Stomach (tissue), 4 donors: ENCODE measurements around the gene RACGAP1.

Source experiments
- CTCF ChIP-seq, 7 experiments: fragments of 450-650 bp in 4 of 7; fragments of 200-600 bp in 3 of 7; sonication (generic) in 3 of 7; IDR thresholded peaks; one replicate each; pipeline ENCODE4 v1.5.1; 2016 to 2019; ENCODE audit warnings: antibody characterized with exemption in 7 of 7, control low read depth in 2 of 7, mild to moderate bottlenecking in 1 of 7
- EP300 ChIP-seq: sonication (generic); formaldehyde crosslinking; IDR thresholded peaks from one replicate; pipeline ENCODE4 v1.6.1; 2017; ENCODE audit warnings: antibody characterized with exemption
- POLR2A ChIP-seq, 4 donors: fragments of 450-650 bp; IDR thresholded peaks; one replicate each; pipeline ENCODE4 v1.6.1; 2016; ENCODE audit warnings: antibody characterized with exemption in 4 of 4, control low read depth in 2 of 4, mild to moderate bottlenecking in 1 of 4, moderate library complexity in 1 of 4
- POLR2AphosphoS5 ChIP-seq, 3 donors: sonication (generic); formaldehyde crosslinking; IDR thresholded peaks; one replicate each; pipeline ENCODE4 v1.6.1; 2016; ENCODE audit warnings: antibody characterized with exemption in 3 of 3

DNA sequence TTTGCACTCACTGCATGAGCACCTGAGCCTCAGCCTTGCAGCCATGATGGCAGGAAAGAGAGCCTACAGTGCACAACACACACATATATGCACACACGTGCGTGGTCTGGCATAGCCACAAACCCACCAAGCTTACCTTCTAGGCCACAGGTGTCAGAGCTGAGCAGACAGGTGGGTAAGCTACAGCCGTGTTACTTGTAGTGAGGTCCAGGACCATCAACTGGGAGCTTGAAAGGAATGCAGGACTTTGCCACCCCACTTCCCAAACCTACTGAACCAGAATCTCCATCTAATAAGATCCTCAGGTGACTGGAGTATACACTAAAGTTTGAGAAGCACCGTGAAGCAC is 34.8 kb upstream of the RACGAP1 start:
- no peak for TF ChIP-seq POLR2A (IDR thresholded peaks at IDR 0.05)
- no peak for TF ChIP-seq CTCF (IDR thresholded peaks at IDR 0.05)
- no peak for TF ChIP-seq POLR2AphosphoS5 (IDR thresholded peaks at IDR 0.05)
- no peak for TF ChIP-seq EP300
